ENCODE data around the gene STXBP5.

GRCh38 chr6:147204843-147205311, 660 bp downstream of the STXBP5 start:
- no peak for TF ChIP-seq CTCF (IDR thresholded peaks at IDR 0.05)
- TF ChIP-seq POLR2A (IDR thresholded peaks at IDR 0.05): no peak

Data from thyroid gland (tissue), 4 donors.